SU-DHL-6 (cell line): ENCODE data around the gene DOK1.

Experiments
- EZH2phosphoT487 ChIP-seq: fragments of 200-600 bp; sonication (generic), shearing (Covaris generic); conservative IDR thresholded peaks from 2 replicates; pipeline ENCODE4 v1.6.1; 2018; ENCODE audit warnings: mild to moderate bottlenecking, antibody characterized with exemption, low read length, moderate library complexity, mixed read lengths
- TF ChIP-seq, protein P1 (sequence below): fragments of 200-600 bp; sonication (generic); IDR thresholded peaks from one replicate; pipeline ENCODE4 v1.5.1; 2017; ENCODE audit warnings: antibody characterized with exemption, mild to moderate bottlenecking, low read length, moderate library complexity; ENCODE audit not compliant: insufficient read depth, poor library complexity, severe bottlenecking

DNA sequence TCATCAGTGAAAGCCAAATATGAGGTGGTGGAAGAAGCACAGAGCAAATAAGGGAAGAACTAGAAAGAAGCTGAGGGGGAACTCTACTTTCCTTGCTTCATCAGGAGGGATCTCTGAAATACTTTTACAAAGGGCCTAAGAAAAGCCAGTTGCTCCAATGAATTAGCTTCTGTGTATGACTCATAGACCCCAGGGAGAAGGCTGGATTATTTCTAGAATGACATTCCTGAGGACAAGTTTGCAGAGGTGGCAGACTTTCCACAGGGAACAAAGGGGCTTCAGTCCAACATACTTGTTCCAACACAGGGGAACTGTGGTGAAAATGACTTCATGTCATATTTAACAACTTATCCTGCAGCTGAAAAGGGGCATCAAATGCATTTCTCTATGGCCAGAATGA lies 29.0 kb downstream of the DOK1 start:
- TF ChIP-seq, protein P1, sequence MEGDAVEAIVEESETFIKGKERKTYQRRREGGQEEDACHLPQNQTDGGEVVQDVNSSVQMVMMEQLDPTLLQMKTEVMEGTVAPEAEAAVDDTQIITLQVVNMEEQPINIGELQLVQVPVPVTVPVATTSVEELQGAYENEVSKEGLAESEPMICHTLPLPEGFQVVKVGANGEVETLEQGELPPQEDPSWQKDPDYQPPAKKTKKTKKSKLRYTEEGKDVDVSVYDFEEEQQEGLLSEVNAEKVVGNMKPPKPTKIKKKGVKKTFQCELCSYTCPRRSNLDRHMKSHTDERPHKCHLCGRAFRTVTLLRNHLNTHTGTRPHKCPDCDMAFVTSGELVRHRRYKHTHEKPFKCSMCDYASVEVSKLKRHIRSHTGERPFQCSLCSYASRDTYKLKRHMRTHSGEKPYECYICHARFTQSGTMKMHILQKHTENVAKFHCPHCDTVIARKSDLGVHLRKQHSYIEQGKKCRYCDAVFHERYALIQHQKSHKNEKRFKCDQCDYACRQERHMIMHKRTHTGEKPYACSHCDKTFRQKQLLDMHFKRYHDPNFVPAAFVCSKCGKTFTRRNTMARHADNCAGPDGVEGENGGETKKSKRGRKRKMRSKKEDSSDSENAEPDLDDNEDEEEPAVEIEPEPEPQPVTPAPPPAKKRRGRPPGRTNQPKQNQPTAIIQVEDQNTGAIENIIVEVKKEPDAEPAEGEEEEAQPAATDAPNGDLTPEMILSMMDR: no peak
- no peak for TF ChIP-seq EZH2phosphoT487
